Thoracic aorta (tissue), 2 donors: ENCODE results near the gene ZSCAN22. TPM values are rescaled to one million over a fixed set of nuclear protein-coding genes. Genes with fewer than 3 reads are reported as not detected.
A peak's percentile ranks its signal among the peaks of the same experiment; 100 is the strongest.
"Not testable (repeated sequence)": the region's sequence is repeated elsewhere in the genome, so short reads cannot be mapped to it uniquely, and the experiment has no call there.

ENCODE experiments used
- ATAC-seq: fragments of 150-250 bp; one replicate; pipeline ENCODE4 v1.8.0; 2017; ENCODE audit warnings: low read depth; ENCODE audit not compliant: insufficient number of reproducible peaks, low FRiP score
- DNase-seq: peaks from one replicate; pipeline ENCODE4 v3.0.0-alpha.2; 2020; ENCODE audit warnings: low spot score
- H3K27ac ChIP-seq, 2 donors: fragments of 200-600 bp; sonication (generic); 1 replicate in 1 of 2; 2 replicates in 1 of 2; pipeline ENCODE4 v1.5.1; 2016; ENCODE audit warnings: mild to moderate bottlenecking in 2 of 2, moderate library complexity in 2 of 2
- H3K27me3 ChIP-seq: fragments of 200-600 bp; sonication (generic); replicated peaks from 2 replicates; pipeline ENCODE4 v1.6.0; 2016; ENCODE audit warnings: mild to moderate bottlenecking; ENCODE audit not compliant: insufficient read depth
- H3K36me3 ChIP-seq: fragments of 200-600 bp; sonication (generic); one replicate; pipeline ENCODE4 v1.5.1; 2016
- H3K4me1 ChIP-seq, 2 donors: fragments of 200-600 bp; sonication (generic); 1 replicate in 1 of 2; 2 replicates in 1 of 2; pipeline versions ENCODE4 v1.5.1 to v1.6.0; 2016; ENCODE audit warnings: low read depth in 2 of 2, mild to moderate bottlenecking in 1 of 2; ENCODE audit not compliant: control insufficient read depth in 1 of 2
- H3K4me3 ChIP-seq: fragments of 200-600 bp; sonication (generic); 2 replicates; pipeline ENCODE4 v1.5.1; 2016; ENCODE audit warnings: mild to moderate bottlenecking
- H3K9me3 ChIP-seq: fragments of 200-600 bp; sonication (generic); 2 replicates; pipeline ENCODE4 v1.5.1; 2016
- total RNA-seq, 2 donors: library from RNA; depleted of rRNA; stranded (reverse); fragments of >200 nt; gene quantifications; one replicate each; pipeline versions ENCODE4 v1.1.0 to v1.2.3, GENCODE V29; 2016
- TF ChIP-seq, protein P1 (sequence below): fragments of 200-600 bp; sonication (generic); IDR thresholded peaks from one replicate; pipeline ENCODE4 v1.5.1; 2019; ENCODE audit warnings: antibody characterized with exemption

ZSCAN22 gene
- total RNA-seq, 2 donors from 2014 or later: 1.1 to 4.2 TPM

DNA sequence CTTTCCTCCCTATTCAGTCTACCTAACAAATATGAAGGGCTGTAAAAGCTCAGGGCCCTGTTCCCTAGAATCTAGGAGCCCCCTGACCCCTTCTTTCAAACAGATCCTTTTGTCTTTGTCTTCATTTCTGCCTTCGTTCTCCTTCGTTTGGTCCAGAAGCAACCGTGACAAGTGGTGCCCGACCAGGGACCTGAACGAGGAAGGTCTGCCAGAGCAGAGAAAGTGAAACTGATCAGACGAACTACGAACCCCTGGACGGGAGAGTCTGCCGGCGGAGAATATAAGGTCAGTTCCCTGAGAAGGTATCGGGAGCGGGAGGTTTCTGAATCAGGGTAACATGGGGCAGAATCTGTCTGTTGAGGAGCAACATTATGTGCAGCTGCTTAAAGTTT lies 20.9 kb upstream of the ZSCAN22 start:
- Histone ChIP-seq H3K4me1 (peaks cover 13 to 19% of the 10 kb centered on the region in 2 donors), H3K36me3 (peaks cover 17% of the 10 kb centered on the region), H3K27me3 (no peaks in the 10 kb centered on the region), H3K9me3 (no peaks in the 10 kb centered on the region), H3K4me3 (peak overlapping the region; percentile 96), H3K27ac (peak overlapping the region; percentile 85 to 90)
- no peak for DNase-seq
- ATAC-seq: no peak
- TF ChIP-seq, protein P1, sequence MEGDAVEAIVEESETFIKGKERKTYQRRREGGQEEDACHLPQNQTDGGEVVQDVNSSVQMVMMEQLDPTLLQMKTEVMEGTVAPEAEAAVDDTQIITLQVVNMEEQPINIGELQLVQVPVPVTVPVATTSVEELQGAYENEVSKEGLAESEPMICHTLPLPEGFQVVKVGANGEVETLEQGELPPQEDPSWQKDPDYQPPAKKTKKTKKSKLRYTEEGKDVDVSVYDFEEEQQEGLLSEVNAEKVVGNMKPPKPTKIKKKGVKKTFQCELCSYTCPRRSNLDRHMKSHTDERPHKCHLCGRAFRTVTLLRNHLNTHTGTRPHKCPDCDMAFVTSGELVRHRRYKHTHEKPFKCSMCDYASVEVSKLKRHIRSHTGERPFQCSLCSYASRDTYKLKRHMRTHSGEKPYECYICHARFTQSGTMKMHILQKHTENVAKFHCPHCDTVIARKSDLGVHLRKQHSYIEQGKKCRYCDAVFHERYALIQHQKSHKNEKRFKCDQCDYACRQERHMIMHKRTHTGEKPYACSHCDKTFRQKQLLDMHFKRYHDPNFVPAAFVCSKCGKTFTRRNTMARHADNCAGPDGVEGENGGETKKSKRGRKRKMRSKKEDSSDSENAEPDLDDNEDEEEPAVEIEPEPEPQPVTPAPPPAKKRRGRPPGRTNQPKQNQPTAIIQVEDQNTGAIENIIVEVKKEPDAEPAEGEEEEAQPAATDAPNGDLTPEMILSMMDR: no peak

DNA sequence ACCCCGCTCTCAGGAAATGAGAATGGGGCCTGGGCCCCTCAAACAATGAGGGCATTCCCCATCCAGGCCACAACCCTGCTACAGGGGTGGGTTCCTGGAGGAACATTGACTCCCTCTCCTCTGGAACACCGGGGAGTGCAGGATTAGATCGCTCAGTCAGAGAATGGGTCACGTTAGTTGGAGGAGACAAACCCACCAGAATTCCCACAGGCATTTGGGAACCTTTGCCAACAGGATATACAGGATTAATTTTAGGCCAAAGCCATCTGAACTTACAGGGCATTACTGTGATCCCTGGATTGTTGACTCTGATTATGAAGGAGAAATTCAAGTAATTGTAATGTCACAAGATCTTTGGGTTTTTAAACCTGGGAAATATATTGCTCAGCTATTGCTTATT lies 19.1 kb upstream of the ZSCAN22 start:
- H3K4me3 ChIP-seq: no peak overlapping the region
- ATAC-seq (no peak), DNase-seq (no peak)
- H3K9me3 ChIP-seq: no peaks in the 10 kb centered on the region
- H3K27ac ChIP-seq: no peak overlapping the region
- peaks cover 26% of the 10 kb centered on the region for H3K36me3 ChIP-seq
- no peaks in the 10 kb centered on the region for H3K27me3 ChIP-seq
- H3K4me1 ChIP-seq: peaks cover 13 to 19% of the 10 kb centered on the region in 2 donors
- TF ChIP-seq, protein P1: no peak

DNA sequence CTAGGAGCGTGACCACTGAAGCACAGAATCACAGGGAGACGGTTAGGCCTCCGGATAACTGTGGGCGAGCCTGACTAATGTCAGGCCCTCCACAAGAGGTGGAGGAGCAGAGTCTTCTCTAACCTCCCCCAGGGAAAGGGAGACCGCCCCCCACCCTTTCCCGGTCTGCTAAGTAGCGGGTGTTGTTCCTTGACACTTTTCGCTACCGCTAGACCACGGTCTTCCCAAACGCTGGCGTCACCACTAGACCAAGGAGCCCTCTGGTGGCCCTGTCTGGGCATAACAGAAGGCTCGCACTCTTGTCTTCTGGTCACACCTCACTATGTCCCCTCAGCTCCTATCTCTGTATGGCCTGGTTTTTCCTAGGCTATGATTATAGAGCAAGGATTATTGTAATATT lies 16.1 kb upstream of the ZSCAN22 start:
- Histone ChIP-seq H3K36me3 (peaks cover 47% of the 10 kb centered on the region), H3K4me1 (peaks cover 8 to 12% of the 10 kb centered on the region in 2 donors)
- H3K4me3 ChIP-seq, H3K27ac ChIP-seq, ATAC-seq, DNase-seq, H3K27me3 ChIP-seq, H3K9me3 ChIP-seq: not testable (repeated sequence)
- TF ChIP-seq, protein P1: peak; percentile 44

DNA sequence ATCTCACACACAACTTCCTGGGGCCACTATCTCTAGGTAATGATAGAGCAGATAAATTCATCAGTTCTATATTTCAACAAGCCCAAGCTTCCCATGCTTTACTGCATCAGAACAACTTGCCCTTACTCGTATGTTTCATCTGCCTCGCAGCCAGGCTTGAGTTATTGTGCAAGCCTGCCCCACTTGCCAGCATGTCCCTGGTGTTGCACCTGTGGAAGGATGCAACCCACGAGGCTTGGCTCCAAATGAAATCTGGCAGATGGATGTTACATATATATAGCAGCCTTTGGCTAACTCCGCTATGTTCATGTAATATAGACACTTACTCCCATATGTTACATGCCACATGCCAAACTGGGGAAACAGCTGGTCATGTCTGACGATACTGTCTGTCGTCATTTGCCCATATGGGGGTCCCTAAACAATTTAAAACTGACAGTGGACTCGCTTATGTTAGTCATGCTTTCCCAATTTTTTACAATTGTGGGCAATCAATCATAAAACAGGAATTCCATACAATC lies 15.4 kb upstream of the ZSCAN22 start:
- Histone ChIP-seq H3K27me3 (no peaks in the 10 kb centered on the region), H3K9me3 (no peaks in the 10 kb centered on the region), H3K4me1 (peaks cover under 1 to 5% of the 10 kb centered on the region in 2 donors), H3K36me3 (peaks cover 53% of the 10 kb centered on the region), H3K4me3 (no peak overlapping the region), H3K27ac (no peak overlapping the region)
- TF ChIP-seq, protein P1: no peak
- DNase-seq (no peak), ATAC-seq (no peak)

DNA sequence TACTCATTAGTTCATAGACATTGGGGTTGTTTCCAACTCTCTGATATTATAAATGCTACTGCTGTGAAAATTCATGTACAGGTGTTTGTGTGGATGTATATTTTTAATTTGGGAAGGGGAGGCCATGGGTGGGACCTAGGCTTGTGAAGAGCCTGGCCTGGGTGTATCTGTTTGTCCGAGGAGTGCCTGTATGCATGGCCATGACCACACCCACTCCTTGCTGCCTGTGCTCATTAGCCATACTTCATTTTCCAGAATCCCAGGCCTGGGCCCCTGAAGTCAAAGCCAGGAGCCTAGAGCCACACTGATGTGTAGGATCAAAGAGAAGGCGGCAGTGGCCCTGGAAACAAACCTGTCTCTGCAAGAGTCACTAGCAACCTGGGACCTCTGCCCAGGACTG lies 11.2 kb upstream of the ZSCAN22 start:
- Histone ChIP-seq H3K9me3 (no peaks in the 10 kb centered on the region), H3K36me3 (peaks cover 36% of the 10 kb centered on the region), H3K27me3 (no peaks in the 10 kb centered on the region), H3K4me1 (no peaks in the 10 kb centered on the region), H3K27ac (no peak overlapping the region), H3K4me3 (no peak overlapping the region)
- TF ChIP-seq, protein P1: no peak
- DNase-seq: no peak
- no peak for ATAC-seq
